Ramos (cell line): Measurements from ENCODE around the gene BEND7.

Source experiments
- in situ Hi-C: fragments of 300-500 bp; cut with MboI; formaldehyde crosslinking; loops from one replicate; pipeline ENCODE4 v1.14.3; 2022; ENCODE audit warnings: low sequenced_read_pairs; ENCODE audit not compliant: unreplicated experiment

BEND7 gene

GRCh38 chr10:13489035-13489599 is 39.7 kb downstream of the BEND7 start:
- in situ Hi-C loops, result no loop called here

DNA sequence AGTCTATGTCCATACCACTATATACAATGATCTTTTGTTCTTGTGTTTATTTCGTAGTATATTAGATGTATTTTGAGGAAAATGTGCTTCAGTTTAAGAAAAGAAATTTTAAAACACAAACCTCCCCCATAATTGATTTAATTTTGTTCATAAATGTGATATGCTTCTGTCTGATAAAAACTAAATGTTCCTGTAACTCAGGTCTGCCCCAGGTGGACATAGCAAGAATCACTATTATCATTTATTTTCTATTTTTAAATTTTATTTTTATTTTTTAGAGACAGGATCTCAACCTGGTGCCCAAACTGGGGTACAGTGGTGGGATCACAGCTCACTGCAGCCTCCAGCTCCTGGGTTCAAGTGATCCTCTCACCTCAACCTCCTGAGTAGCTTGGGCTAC is 43.2 kb downstream of the BEND7 start:
- in situ Hi-C loops, result no loop called here

DNA sequence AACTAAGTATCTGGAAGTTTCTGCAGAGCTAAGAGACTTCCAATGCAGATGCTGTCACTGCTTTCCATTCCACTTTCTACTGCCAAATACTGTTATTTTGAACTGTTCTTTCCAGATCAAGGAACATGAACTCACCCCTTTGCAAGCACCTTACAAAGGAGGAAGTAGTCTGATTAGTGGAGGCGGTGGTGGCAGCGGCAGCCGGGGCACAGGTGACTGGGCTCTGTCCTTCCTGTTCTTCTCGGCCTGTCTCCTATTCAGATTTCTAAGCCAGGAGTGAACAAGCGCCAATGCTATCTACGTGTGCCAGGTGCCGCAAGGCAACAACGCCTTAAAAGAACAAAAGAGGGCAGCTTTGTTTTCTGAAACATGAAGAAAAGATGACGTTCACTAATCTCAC is 44.9 kb downstream of the BEND7 start:
- in situ Hi-C loops, result no loop called here

- in situ Hi-C loops, result no loop called here
Measured at GRCh38 chr10:13483073-13483472, 45.7 kb downstream of the BEND7 start.

DNA sequence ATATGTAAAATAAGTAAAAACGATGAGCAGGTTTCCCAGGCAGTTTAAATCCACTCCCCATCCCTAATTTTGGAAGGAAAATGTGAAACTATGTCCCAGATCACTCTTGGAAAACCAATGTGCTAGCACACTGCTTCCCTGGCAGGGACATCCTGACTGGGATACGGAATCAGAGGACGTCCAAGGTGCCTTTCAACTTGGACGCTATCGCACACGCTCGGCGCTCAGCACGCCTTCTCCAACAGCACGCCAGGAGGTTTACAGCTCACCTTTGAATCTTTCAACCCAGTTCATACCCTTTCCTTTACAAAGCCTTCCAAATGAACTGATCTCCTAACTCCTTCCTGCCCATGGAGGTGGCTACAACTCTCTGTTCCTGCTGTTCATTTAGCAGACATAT is 47.1 kb downstream of the BEND7 start:
- in situ Hi-C loops, result no loop called here

GRCh38 chr10:13475124-13475523 is 53.7 kb downstream of the BEND7 start:
- in situ Hi-C loops, result no loop called here

DNA sequence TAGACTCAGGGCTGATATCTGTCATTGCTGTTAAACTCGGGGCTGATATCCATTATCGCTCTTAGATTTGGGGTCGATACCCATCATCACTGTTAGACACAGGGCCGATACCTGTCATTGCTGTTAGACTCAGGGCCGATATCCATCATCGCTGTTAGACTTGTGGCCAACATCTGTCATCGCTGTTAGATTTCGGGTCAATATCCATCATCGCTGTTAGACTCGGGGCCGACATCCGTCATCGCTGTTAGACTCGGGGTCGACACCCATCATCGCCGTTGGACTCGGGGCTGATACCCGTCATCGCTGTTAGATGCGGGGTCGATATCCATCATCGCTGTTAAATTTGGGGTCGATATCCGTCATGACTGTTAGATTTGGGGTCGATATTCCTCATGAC is 54.8 kb downstream of the BEND7 start:
- in situ Hi-C loops, result no loop called here

- in situ Hi-C loops, result no loop called here
Measured at GRCh38 chr10:13472359-13472758, 56.5 kb downstream of the BEND7 start.

- in situ Hi-C loops, result no loop called here
Measured at GRCh38 chr10:13470270-13470669, 58.5 kb downstream of the BEND7 start.

DNA sequence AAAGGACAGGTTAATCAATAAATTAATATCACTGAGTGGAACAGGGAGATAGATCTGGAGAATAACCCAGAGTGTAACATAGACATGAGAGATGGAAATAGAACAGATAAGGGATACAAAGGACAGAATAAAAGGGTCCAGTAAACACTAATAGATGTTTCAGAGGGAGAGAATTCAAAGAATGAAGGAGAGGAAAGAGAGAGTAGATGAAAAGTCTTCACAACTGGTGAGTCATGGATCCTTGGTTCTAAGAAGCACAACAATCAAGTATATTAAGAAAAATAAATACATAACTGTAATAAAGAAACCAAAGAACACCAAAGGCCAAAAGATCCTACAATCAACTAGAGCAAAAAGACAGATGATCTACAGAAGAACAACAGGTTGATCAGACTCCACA is 66.3 kb downstream of the BEND7 start:
- in situ Hi-C loops, result no loop called here

DNA sequence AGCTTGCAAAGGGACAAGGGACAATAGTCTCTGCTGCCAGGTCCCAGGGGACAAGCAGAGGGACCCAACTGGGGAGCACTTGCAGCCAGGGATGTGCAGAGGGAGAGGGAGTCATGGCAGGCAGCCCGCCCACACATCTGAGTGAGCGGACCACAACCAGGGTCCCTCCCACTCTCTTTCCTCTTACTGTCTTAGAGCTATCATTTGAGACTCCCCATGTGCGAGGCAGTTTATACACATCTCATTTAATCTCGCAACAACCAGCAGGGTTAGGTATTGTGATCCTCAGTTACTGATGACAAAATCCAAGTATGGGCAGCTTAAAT is 70.2 kb downstream of the BEND7 start:
- in situ Hi-C loops, result no loop called here

DNA sequence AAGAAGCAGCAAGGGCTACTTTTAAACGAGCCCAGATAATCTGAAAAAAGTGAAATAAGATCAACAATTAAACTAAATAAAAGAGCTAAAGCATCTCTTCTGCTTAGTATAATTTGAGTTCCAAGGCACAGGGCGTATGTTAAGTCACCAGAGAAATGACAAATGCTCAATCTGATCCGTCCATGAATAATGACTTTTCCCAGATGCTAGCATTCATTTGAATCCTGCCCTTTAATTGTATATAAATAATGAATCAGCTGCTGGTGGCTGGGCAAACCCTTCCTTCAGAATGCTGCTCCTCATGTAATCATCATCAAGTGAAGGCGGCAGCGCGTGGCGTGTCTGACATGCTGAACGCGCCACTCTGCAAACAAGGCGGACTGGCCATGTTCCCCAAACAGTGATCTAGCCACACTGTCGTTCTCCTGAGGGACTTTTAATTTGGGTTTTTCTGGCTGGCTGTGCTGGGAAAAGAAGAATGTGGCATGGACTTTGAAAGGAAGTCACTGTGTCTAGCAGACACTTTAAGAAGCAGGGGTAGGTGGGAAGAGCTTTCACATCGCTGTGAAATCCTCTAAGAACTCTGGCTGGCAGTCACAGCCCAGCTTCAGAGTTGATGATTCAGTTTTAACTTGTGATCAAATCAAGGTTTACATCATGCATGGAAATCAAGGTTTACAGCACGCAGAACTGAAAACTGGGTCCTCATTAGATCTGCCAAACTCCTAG is 70.7 kb downstream of the BEND7 start:
- in situ Hi-C loops, result no loop called here

- in situ Hi-C loops, result no loop called here
Measured at GRCh38 chr10:13453896-13454295, 74.9 kb downstream of the BEND7 start.

GRCh38 chr10:13450069-13450468 is 78.7 kb downstream of the BEND7 start:
- in situ Hi-C loops, result no loop called here

DNA sequence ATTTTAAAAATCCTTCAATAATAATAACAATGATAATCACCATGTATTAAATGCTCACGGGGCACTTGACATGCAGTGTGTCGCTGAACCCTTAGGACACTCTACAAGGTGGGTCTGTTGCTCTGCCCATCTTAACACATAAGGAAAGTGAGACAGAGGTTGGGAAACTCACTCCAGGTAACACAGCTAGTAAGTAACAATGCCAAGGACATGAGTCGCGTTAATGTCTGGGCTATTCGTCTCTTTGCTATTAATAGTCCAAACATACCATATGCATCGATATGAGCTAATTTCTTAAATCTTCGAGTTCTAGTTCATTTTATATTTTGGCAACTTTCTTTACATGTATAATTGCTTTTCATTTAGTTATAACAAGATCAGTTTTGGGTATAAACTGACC is 79.5 kb downstream of the BEND7 start:
- in situ Hi-C loops, result no loop called here

DNA sequence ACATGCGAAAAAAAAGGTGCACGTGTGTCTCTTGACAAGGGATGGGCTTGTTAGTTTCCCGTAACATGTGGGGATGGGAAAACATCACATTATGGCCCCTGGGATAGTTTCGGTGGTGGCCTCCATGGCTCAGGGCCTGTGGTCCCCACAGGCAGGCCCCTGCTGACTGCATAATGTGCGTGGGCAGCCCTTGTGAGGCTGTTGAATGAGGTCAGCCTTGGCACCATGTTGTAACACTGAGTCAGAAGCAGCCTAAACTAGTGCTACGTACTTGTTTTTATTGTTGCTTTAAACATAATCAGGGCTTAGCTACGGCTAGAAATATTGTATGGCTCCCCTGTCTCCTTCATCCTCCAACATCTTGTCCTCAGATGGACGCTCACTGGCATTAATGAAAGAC is 80.6 kb downstream of the BEND7 start:
- in situ Hi-C loops, result no loop called here

GRCh38 chr10:13445656-13446400 is 83.0 kb downstream of the BEND7 start:
- in situ Hi-C loops, result no loop called here

DNA sequence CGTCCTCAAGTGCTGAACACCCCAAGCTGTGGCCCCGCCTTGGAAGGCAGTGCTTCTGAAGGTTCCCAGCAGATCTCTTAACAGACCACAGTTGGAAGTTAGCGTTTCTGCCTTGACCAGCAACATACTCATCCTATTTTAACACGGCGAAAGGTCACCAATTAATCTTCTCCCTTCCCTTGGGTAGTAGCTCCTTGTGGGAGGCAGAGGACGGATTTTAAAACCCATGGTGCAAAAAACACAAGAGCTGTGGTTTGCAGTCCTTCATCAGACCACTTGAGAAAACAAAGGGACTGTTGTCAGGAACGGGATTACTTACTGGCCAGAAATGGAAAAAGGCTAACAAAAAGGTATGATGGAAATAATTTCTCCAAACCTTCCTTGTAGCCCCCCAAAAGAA is 87.3 kb downstream of the BEND7 start:
- in situ Hi-C loops, result no loop called here

DNA sequence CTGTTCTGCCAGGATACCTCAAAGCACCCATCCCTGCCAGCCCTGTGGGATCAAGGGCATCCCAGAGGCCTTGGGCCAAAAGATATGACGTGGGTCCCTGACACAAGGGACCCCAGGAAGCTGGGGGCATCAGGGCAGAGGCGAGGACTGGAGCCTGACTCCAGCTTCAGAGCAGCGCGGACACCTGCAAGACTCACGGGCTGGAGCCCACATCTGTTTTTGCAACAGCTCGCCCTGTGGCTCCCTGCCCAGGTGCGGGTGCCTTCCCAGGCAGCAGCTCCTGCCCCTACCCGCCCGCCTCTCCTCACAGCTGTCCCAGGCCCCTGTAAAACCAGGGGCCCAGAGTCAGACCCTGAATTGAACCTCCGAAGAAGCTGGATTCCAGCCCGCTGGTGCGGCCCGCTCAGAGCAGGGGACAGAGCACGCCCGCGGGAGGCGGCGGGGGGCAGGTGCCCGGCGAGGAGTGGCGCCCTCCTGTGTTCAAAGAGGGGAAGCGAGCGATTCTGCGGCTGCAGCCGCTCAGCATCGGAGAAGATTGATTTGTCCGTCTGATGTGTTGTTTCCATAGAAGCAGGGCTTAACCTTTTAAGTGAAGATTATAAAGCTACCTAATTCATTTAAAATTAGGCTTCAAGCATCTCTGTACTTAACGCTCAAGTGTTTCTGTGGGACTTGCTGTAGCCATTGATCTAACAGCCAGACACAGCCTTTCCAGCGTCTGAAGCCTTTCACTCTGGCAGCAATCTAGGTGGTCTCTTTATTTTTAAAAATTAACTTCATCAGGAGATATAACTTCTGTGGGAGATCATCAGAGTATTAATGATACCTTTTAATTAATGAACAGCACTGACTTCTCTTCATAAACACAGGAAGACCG is 88.4 kb downstream of the BEND7 start:
- in situ Hi-C loops, result no loop called here

DNA sequence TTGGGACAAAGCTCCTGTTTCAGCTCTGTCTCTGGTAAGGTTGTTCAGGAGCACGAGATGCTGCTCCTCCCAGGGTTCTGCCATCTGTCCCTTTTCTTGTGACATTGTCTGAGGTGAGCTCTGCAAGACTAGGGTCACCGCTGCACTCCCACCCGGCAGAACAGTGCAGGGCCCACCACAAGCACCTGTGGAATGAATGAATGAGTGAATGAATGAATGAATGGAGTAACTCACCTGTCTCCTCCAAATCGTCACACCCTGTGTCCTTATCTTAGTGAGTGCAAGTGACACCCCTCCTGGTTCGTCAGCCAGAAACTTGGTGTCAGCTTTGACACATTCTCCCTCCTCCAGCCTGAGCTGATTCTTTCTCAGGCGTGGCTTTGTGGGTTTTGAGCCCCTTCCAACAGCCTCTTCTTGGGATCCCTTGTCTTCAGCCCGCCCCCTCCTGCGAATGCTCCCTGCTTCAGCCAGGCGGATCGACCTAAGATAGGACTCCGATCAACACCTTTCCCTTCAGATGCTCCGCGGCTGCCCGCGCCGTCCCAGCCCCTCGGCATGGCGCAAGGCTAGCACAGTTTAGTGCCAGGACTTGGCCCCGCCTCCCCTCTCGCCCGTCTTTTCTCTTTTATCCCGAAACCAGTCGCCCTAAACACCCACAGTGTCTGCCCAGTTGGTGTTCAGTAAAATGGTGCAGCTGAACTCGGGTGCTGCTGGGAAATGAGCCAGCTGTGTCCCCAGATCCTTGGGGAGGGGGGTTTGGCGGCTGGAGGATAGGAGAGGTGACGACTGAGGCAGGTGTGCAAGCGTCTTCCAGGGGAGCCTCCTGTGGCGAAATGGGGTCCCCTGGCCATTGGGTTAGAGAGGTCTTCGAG is 89.3 kb downstream of the BEND7 start:
- in situ Hi-C loops, result no loop called here
